GM18505 (cell line): ENCODE data around the gene RANGAP1.

Experiments used
- ATAC-seq: cut with Tn5 transposase; IDR thresholded peaks from one replicate; pipeline ENCODE4 v1.9.1; 2021; ENCODE audit not compliant: unreplicated experiment
- POLR2A ChIP-seq: IDR thresholded peaks from 4 replicates; pipeline ENCODE4 v1.6.1; 2011; ENCODE audit warnings: borderline replicate concordance; ENCODE audit not compliant: insufficient read depth, insufficient read length; ENCODE audit errors: extremely low read depth

Gene RANGAP1

GRCh38 chr22:41256254-41257253 is 29.4 kb downstream of the RANGAP1 start:
- no peak for ATAC-seq
- TF ChIP-seq POLR2A = no peak

- no peak for TF ChIP-seq POLR2A
- no peak for ATAC-seq
These were observed 31.8 kb downstream of the RANGAP1 start for GRCh38 chr22:41254230-41254629.

- ATAC-seq = no peak
- TF ChIP-seq POLR2A = no peak
These were observed 33.6 kb downstream of the RANGAP1 start for GRCh38 chr22:41252365-41252764.

GRCh38 chr22:41250127-41250526 is 35.9 kb downstream of the RANGAP1 start:
- no peak for ATAC-seq
- no peak for TF ChIP-seq POLR2A

- ATAC-seq = no peak
- TF ChIP-seq POLR2A = no peak
These were observed 36.5 kb downstream of the RANGAP1 start for GRCh38 chr22:41249442-41249841.

GRCh38 chr22:41248758-41249157 is 37.2 kb downstream of the RANGAP1 start:
- no peak for ATAC-seq
- no peak for TF ChIP-seq POLR2A

- no peak for TF ChIP-seq POLR2A
- no peak for ATAC-seq
These were observed 37.7 kb downstream of the RANGAP1 start for GRCh38 chr22:41248314-41248713.

GRCh38 chr22:41247703-41248102 is 38.3 kb downstream of the RANGAP1 start:
- no peak for ATAC-seq
- no peak for TF ChIP-seq POLR2A

- no peak for ATAC-seq
- TF ChIP-seq POLR2A = no peak
These were observed 40.0 kb downstream of the RANGAP1 start for GRCh38 chr22:41245917-41246499.

- TF ChIP-seq POLR2A = no peak
- no peak for ATAC-seq
These were observed 42.6 kb downstream of the RANGAP1 start for GRCh38 chr22:41243361-41243760.

GRCh38 chr22:41242396-41243117 is 43.4 kb downstream of the RANGAP1 start:
- ATAC-seq = no peak

GRCh38 chr22:41241133-41241676 is 44.8 kb downstream of the RANGAP1 start:
- no peak for ATAC-seq
- no peak for TF ChIP-seq POLR2A

More at GRCh38 chr22:41242396-41243117, 43.4 kb downstream of the RANGAP1 start:
- no peak for TF ChIP-seq POLR2A

- TF ChIP-seq POLR2A = no peak
- no peak for ATAC-seq
These were observed 45.4 kb downstream of the RANGAP1 start, which contains the start of gene CHADL for GRCh38 chr22:41240377-41241132. Gene CHADL, minus strand, starts transcription at chr22:41240931. Its CDS starts 50 bp downstream, at chr22:41240881.

- ATAC-seq = no peak
- no peak for TF ChIP-seq POLR2A
These were observed 46.4 kb downstream of the RANGAP1 start for GRCh38 chr22:41239443-41240128.
